ENCODE measurements around the gene ARL3. TPM values are rescaled to one million over a fixed set of nuclear protein-coding genes. Genes with fewer than 3 reads are reported as not detected.

ARL3 gene
- total RNA-seq, 2 donors from 2014 or later, result 3.2 to 3.7 TPM

DNA sequence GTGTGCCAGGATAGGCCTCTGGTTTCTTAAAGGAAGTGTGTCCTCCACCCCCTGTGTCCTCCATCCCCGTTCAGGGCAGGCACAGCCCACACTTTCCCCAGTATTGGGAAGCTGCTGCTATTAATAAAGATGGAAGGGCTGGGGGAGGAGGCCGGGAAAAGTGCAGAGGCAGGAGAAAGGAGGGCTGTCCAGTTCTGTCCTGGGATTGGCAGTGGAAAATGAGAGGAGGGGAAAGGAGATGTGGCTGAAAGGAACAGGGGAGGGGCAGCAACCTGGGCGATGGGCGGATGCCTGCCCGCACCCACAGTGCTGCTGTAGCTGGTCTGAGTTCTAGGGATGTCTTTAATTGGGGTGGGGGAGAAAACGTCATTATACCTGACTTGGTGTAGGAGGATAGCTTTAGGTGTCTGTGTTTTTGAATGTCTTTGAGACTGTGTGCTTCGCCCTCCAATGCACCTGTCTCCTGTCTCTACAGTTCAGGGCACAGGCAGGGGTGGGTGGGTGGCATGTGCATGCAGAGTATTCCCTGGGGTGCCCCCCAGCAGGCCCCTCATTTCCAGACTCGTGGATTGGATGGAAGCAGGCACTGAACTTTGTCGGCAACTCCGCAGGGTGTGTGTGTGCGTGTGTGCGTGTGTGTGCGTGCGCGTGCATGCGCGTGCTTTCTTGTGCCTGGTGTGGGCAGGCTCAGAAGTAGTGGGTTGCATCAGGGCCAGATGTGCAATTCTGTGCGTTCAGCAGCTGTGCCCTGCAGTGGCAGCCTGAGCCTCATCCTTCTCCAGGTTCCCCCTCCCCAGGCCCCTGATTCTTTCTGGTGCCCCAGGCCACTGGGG lies 67.4 kb downstream of the ARL3 start:
- DNase-seq (peak in 1 of 3 donors; percentile 39), ATAC-seq (peak; percentile 12)
- no peaks in the 10 kb centered on the region for H3K27me3 Mint-ChIP-seq
- H3K9me3 ChIP-seq (ENCODE audit: control insufficient read depth, low read length, poor library complexity, severe bottlenecking), result no peaks in the 10 kb centered on the region
- peak overlapping the region; percentile 99 for H3K27ac Mint-ChIP-seq
- H3K4me1 Mint-ChIP-seq, result peaks cover 51% of the 10 kb centered on the region
- peak overlapping the region; percentile 99 for H3K4me3 Mint-ChIP-seq
- H3K36me3 Mint-ChIP-seq (ENCODE audit: low read depth), result peaks cover 2% of the 10 kb centered on the region

DNA sequence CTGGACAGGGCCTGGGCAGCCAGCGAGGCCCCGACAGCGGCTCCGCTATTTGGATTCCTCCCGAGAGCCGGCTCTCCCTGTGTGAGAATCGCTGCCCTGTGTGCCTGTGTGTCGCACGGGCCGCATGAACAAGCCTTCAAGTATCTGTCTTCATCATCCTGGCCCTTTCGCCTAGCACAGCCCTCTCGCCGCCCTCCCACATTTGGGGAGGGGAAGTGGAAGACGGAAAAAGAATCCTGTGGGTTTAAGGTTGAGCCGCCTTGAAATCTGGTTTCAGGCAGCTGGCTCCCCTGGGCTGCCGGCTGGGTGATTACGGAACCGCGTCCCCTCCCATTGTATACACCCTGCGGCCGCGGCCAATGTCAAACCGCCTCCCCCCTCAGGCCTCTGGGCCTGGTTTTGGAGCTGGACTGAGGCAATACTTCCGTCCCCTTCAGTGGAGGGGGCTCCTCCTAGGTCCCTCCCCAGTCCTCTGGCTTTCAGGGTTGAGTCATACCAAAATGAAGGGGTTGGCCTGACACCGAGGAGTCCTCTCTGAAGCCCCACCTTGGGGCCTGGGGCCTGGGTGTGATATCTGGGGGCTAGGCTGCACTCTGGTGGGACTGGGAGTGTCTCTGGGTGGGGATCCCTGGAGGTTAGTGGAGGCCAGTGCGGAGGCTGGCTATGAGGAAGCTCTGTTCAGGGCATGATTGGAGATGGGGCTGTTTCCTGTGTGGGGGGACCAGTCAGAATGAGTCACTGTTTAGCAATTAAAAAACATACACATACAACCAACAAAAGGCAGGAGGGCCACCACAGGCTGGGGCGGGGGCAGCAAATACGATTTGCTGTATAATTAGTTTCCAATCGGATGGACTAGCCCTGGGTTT lies 68.2 kb downstream of the ARL3 start:
- Mint-ChIP-seq H3K4me1 (peaks cover 49% of the 10 kb centered on the region), H3K4me3 (peak overlapping the region; percentile 99)

DNA sequence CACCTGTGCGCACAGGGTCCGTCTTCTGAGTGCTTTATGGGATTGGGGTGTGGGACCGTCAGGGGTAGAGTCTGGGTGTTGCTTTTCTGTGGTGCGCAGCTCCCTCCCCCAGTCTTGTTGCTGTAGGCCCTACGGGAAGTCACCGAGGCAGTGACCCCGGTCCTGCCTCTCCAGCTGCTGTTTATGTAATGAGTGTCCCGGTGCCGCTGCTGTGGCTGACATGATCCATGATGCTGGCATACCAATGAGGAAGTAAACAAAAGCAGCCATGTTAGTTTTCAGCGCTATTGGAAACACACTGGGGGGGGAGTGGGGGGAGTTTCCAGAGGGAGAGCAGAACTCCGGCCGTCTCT lies 68.8 kb downstream of the ARL3 start:
- Mint-ChIP-seq H3K27ac (peak overlapping the region; percentile 99), H3K27me3 (no peaks in the 10 kb centered on the region), H3K4me3 (peak overlapping the region; percentile 99), H3K4me1 (peaks cover 44% of the 10 kb centered on the region), H3K36me3 (ENCODE audit: low read depth) (peaks cover 2% of the 10 kb centered on the region)
- ATAC-seq, result no peak
- no peaks in the 10 kb centered on the region for H3K9me3 ChIP-seq (ENCODE audit: control insufficient read depth, low read length, poor library complexity, severe bottlenecking)
- peak in 2 of 3 donors; percentile 28 to 37 for DNase-seq

More for the DNA sequence above, 68.2 kb downstream of the ARL3 start:
- H3K36me3 Mint-ChIP-seq (ENCODE audit: low read depth), result peaks cover 2% of the 10 kb centered on the region
- peak overlapping the region; percentile 99 for H3K27ac Mint-ChIP-seq
- no peaks in the 10 kb centered on the region for H3K9me3 ChIP-seq (ENCODE audit: control insufficient read depth, low read length, poor library complexity, severe bottlenecking)
- DNase-seq (peak; percentile 26 to 66 (median 34)), ATAC-seq (peak; percentile 24)
- no peaks in the 10 kb centered on the region for H3K27me3 Mint-ChIP-seq

DNA sequence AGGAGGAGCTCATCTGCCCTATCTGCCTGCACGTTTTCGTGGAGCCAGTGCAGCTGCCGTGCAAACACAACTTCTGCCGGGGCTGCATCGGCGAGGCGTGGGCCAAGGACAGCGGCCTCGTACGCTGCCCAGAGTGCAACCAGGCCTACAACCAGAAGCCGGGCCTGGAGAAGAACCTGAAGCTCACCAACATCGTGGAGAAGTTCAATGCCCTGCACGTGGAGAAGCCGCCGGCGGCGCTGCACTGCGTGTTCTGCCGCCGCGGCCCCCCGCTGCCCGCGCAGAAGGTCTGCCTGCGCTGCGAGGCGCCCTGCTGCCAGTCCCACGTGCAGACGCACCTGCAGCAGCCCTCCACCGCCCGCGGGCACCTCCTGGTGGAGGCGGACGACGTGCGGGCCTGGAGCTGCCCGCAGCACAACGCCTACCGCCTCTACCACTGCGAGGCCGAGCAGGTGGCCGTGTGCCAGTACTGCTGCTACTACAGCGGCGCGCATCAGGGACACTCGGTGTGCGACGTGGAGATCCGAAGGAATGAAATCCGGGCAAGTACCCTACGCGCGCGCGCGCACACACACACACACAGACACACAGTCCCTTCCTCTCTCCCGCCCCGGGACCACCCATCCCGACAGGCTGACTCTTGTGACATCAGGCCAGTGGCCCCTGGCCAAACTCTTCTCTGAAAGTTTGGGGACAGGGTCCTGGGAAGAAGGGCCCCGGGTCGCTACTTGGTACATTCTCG lies 69.4 kb downstream of the ARL3 start:
- peak overlapping the region; percentile 99 for H3K4me3 Mint-ChIP-seq
- no peaks in the 10 kb centered on the region for H3K27me3 Mint-ChIP-seq
- H3K4me1 Mint-ChIP-seq, result peaks cover 41% of the 10 kb centered on the region

DNA sequence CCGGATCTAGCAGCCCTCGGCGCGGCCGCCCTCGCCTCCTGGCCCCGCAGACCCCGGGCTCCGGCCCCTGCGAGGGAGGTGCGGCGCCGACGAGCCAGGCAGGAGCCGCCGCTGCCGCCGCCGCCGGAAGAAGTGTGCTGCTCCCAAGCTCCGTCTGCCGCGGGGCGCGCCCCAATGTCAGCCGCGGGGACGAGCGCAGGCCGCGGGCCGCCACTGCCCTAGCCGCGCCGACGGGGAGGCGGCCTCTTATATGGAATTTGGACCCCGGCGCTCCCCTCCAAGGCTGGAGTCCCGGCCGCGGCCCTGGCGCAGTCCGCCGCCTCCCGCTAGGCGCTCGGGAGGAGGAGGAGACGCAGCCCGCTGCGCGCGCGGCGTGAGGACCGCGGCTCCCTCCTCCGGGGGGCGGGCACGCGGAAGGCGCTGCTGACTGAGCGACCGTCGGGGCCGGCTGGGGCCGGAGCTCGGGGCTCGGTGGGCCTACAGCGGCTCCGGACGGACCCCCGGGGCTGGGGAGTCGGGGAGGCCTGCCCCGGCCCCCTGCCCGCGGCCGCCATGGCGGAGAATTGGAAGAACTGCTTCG lies 70.0 kb downstream of the ARL3 start, which contains the start of gene TRIM8:
Gene TRIM8 (plus strand): TSS at position 414 of the 580 bp plus-strand sequence. CDS start 139 bp downstream, at position 553.
- Mint-ChIP-seq H3K27me3 (no peaks in the 10 kb centered on the region), H3K36me3 (ENCODE audit: low read depth) (peaks cover 2% of the 10 kb centered on the region), H3K27ac (peak within 1 kb of the TSS; percentile 99), H3K4me3 (peak within 1 kb of the TSS; percentile 99), H3K4me1 (peaks cover 39% of the 10 kb centered on the region)
- H3K9me3 ChIP-seq (ENCODE audit: control insufficient read depth, low read length, poor library complexity, severe bottlenecking), result no peaks in the 10 kb centered on the region
- no peak for ATAC-seq
- peak; percentile 43 to 50 (median 45) for DNase-seq

More for the DNA sequence above, 69.4 kb downstream of the ARL3 start:
- Mint-ChIP-seq H3K27ac (peak overlapping the region; percentile 99), H3K36me3 (ENCODE audit: low read depth) (peaks cover 2% of the 10 kb centered on the region)
- H3K9me3 ChIP-seq (ENCODE audit: control insufficient read depth, low read length, poor library complexity, severe bottlenecking), result no peaks in the 10 kb centered on the region
- DNase-seq, result peak; percentile 67 to 81 (median 73)
- peak; percentile 58 for ATAC-seq

DNA sequence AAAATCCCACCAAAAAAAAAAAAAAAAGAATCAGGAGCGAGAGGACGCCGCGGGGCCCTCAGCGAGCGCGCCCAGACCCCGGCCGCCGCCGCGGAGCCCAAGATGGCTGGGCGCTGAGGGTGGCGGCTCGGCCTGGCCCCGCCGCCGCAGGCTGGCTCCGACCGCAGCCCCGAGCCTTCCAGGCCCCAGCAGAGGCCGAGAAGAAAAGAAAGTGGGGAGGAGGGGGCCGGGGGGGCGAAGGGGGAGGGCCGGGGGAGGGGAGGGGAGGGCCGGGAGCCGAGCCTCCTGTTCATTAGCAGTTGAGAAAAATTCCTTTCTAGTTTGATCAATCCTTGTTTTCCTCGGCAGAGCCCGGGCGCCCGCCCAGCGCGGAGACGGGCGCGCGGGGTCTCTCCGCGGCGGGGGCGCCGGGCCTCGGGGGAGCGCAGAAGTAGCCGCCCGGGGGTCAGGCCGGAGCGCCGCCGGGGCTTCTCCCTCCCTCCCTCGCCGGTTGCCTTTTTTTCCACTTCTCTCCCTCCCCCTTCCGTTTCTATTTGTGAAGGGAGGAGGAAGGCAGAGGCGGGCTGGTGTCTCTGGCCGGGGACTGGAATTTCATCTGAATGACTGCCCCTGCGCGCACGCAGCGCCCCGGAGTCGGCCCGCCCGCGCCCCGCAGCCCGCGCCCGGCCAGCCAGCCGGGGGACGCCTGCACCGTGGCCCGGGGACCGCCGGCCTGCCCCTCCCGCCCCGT lies 70.7 kb downstream of the ARL3 start:
- Mint-ChIP-seq H3K27me3 (no peaks in the 10 kb centered on the region), H3K4me3 (peak overlapping the region; percentile 91), H3K4me1 (peaks cover 36% of the 10 kb centered on the region), H3K27ac (peak overlapping the region; percentile 98), H3K36me3 (ENCODE audit: low read depth) (peaks cover 2% of the 10 kb centered on the region)
- H3K9me3 ChIP-seq (ENCODE audit: control insufficient read depth, low read length, poor library complexity, severe bottlenecking), result no peaks in the 10 kb centered on the region
- DNase-seq (no peak), ATAC-seq (no peak)

DNA sequence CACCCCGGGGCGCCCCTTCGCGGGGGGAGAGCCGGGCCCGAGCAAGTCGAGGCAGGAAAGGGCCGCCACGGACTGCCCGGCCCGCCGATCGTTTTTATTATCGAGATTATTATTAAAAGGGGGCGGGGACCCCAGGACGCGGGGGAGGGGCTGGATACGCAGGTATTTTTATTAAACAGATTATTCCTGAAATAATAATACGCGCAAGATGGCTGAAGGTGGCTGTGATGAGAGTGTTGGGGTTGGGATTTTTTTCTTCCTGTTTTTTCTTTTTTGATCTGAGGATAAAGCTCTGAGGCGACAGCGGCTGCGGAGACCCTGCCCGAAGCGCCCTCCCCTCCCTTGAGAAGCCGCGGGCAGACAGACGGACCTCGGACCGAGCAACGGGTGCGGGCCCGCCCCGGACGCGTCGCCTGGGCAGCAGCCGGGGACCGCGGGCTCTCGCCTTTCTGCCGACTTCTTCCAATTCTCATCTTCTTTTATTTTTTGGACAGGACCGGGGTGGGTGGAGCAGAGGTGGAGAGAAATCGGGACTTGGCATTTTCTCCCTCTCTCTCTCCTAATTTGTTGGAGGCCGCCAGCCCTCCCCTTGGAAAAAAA lies 71.4 kb downstream of the ARL3 start:
- Mint-ChIP-seq H3K27ac (peak overlapping the region; percentile 98), H3K4me1 (peaks cover 30% of the 10 kb centered on the region), H3K4me3 (peak overlapping the region; percentile 91), H3K27me3 (no peaks in the 10 kb centered on the region), H3K36me3 (ENCODE audit: low read depth) (peaks cover 2% of the 10 kb centered on the region)
- no peak for ATAC-seq
- no peaks in the 10 kb centered on the region for H3K9me3 ChIP-seq (ENCODE audit: control insufficient read depth, low read length, poor library complexity, severe bottlenecking)
- DNase-seq, result peak in 2 of 3 donors; percentile 45 to 51

DNA sequence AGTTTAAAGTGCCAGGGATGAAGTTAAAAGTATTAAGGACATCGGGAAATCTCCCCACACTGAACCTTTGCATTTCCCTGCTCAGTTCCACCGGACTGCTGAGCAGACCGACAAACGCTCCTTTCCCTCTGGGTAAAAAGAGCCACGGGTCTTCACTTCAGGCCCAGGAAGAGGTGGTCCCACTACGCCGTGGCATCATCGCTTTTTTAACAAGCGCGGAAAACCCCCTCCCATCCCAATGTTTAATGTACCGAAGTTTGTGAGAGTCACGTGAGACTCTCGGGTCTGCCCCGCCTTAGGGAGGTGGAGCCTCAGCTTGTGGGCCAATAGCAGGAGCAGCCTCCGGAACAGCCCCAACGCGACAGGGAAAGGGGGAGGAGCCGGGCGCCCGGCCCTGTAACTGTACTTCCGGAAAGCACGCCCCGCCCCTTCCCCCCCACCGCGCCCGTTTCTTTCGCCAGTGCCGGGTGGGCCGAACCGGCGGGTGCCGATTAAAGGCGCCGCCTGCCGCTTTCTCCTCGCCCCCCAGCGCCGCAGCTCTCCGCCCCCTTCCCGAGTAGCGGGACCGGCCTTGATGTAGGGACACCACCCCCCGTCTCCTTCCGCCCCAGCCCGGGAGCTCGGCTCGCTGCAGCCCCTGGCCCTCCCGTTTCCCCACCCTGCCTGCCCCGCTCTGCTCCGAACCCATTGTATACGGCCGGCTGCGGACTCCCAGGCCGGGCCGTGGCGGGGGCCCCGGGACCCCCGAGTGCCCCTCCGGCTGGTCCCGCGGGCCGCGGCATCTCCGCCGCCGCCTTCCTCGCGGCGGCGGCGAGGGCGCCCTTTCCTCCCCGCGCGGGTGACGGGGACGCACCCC lies 72.1 kb downstream of the ARL3 start:
- Mint-ChIP-seq H3K4me3 (peak overlapping the region; percentile 91), H3K4me1 (peaks cover 26% of the 10 kb centered on the region), H3K36me3 (ENCODE audit: low read depth) (peaks cover 2% of the 10 kb centered on the region), H3K27ac (peak overlapping the region; percentile 98), H3K27me3 (no peaks in the 10 kb centered on the region)
- ATAC-seq, result peak; percentile 80
- peak; percentile 91 to 98 (median 98) for DNase-seq
- H3K9me3 ChIP-seq (ENCODE audit: control insufficient read depth, low read length, poor library complexity, severe bottlenecking), result no peaks in the 10 kb centered on the region

DNA sequence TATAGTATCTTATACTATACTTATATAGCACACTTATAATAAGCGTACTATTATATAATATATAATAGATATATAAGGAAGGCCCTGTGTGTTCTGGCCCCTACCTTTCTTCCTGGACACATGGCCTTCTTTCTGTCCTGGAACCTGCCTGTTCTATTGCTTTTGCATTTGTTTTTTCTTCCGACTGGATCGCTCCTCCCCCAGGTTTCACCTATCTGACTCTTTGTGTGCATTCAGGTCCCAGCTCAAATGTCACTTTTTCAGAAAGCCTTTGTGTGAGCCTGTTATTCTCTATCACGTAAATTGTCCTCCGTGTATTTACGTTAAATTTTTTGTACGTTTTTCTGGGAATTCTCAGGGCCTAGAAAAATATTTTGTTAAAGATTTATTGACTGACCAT lies 72.8 kb downstream of the ARL3 start:
- DNase-seq (no peak), ATAC-seq (no peak)
- Mint-ChIP-seq H3K4me1 (peaks cover 23% of the 10 kb centered on the region), H3K36me3 (ENCODE audit: low read depth) (peaks cover 2% of the 10 kb centered on the region), H3K27me3 (no peaks in the 10 kb centered on the region), H3K27ac (peak overlapping the region; percentile 98), H3K4me3 (peak overlapping the region; percentile 91)
- no peaks in the 10 kb centered on the region for H3K9me3 ChIP-seq (ENCODE audit: control insufficient read depth, low read length, poor library complexity, severe bottlenecking)

DNA sequence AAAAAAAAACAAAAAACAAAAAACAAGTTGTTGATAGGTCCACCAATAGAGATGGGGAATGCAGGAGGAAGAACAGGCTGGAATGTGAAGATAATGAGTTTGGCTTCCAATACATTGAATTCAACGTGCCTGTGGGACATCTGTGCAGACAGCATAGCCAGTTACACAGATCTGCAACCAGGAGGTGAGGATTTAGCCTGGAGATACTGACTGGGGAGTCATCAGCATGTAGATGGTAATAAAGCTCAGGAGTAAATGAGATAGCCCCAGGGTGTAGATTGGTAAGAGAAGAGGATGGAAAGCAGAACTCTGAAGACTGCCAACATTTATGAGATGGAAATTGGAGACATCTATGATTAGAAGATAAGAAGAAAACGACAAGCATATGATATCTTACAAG lies 74.7 kb downstream of the ARL3 start:
- H3K4me3 Mint-ChIP-seq, result no peak overlapping the region
- no peaks in the 10 kb centered on the region for H3K27me3 Mint-ChIP-seq
- H3K36me3 Mint-ChIP-seq (ENCODE audit: low read depth), result no peaks in the 10 kb centered on the region
- H3K4me1 Mint-ChIP-seq, result peaks cover 28% of the 10 kb centered on the region
- H3K9me3 ChIP-seq (ENCODE audit: control insufficient read depth, low read length, poor library complexity, severe bottlenecking), result no peaks in the 10 kb centered on the region
- peak overlapping the region; percentile 34 for H3K27ac Mint-ChIP-seq
- DNase-seq (no peak), ATAC-seq (no peak)

DNA sequence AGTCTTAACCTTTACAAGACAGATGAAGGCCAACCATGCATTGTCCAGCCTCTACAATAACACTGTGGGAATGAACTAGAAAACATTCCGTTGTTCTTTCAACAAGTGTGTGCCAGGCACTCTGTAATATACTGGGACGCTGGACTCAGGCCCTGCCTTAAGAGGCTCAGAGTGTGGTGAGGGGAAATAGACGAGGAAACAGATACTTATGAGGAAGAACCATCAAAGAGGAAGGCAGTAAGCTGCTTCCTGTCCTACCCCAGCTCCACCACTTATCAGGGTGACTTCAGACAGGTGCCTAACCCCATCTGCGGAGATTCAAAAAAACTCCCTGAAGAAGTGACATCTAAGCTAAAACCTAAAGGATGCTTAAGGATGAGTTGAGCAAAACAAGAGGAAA lies 78.8 kb downstream of the ARL3 start:
- DNase-seq, result no peak
- H3K9me3 ChIP-seq (ENCODE audit: control insufficient read depth, low read length, poor library complexity, severe bottlenecking), result no peaks in the 10 kb centered on the region
- H3K36me3 Mint-ChIP-seq (ENCODE audit: low read depth), result peaks cover 5% of the 10 kb centered on the region
- no peaks in the 10 kb centered on the region for H3K27me3 Mint-ChIP-seq
- peak overlapping the region; percentile 82 for H3K4me3 Mint-ChIP-seq
- H3K27ac Mint-ChIP-seq, result peak overlapping the region; percentile 95
- ATAC-seq, result peak; percentile 87
- peaks cover 43% of the 10 kb centered on the region for H3K4me1 Mint-ChIP-seq

Measured in T-helper 17 cell (primary cell).